ENCODE results near the gene MAN1A1.

The MAN1A1 gene

GRCh38 chr6:119333063-119333609 lies 16.4 kb downstream of the MAN1A1 start:
- H4K20me1 ChIP-seq (ENCODE audit: insufficient read depth), result no peaks in the 10 kb centered on the region

GRCh38 chr6:119331663-119332286 lies 17.8 kb downstream of the MAN1A1 start:
- Histone ChIP-seq H3K27me3 (ENCODE audit: insufficient read depth, low read depth) (no peaks in the 10 kb centered on the region), H3K4me3 (IDR thresholded peaks at IDR 0.05; ENCODE audit: insufficient read depth, low read depth, low read length) (no peak overlapping the region), H4K20me1 (ENCODE audit: insufficient read depth) (no peaks in the 10 kb centered on the region), H2AFZ (ENCODE audit: low read depth) (no peak overlapping the region), H3K4me2 (no peak overlapping the region), H3K4me1 (ENCODE audit: low read depth, poor library complexity, severe bottlenecking) (peaks cover 20% of the 10 kb centered on the region), H3K36me3 (ENCODE audit: insufficient read depth) (no peaks in the 10 kb centered on the region), H3K9ac (no peak overlapping the region), H3K27ac (no peak overlapping the region), H3K79me2 (ENCODE audit: insufficient read depth, low read depth) (peaks cover 48% of the 10 kb centered on the region; the same call in 1 of the 2 replicates)
- no peak for TF ChIP-seq CTCF (conservative IDR thresholded peaks at IDR 0.05; ENCODE audit: low read depth, low read length)

More at GRCh38 chr6:119333063-119333609, 16.4 kb downstream of the MAN1A1 start:
- no peak overlapping the region for H3K9ac ChIP-seq
- peaks cover 27% of the 10 kb centered on the region for H3K4me1 ChIP-seq (ENCODE audit: low read depth, poor library complexity, severe bottlenecking)
- no peaks in the 10 kb centered on the region for H3K27me3 ChIP-seq (ENCODE audit: insufficient read depth, low read depth)
- H3K27ac ChIP-seq, result no peak overlapping the region
- no peak overlapping the region for H2AFZ ChIP-seq (ENCODE audit: low read depth)
- TF ChIP-seq CTCF (conservative IDR thresholded peaks at IDR 0.05; ENCODE audit: low read depth, low read length), result no peak
- H3K4me3 ChIP-seq (IDR thresholded peaks at IDR 0.05; ENCODE audit: insufficient read depth, low read depth, low read length), result no peak overlapping the region
- no peak overlapping the region for H3K4me2 ChIP-seq
- H3K79me2 ChIP-seq (ENCODE audit: insufficient read depth, low read depth), result peaks cover 55% of the 10 kb centered on the region; the same call in 1 of the 2 replicates
- no peaks in the 10 kb centered on the region for H3K36me3 ChIP-seq (ENCODE audit: insufficient read depth)

- no peak overlapping the region for H3K9ac ChIP-seq
- no peak overlapping the region for H3K4me3 ChIP-seq (IDR thresholded peaks at IDR 0.05; ENCODE audit: insufficient read depth, low read depth, low read length)
- peaks cover 9% of the 10 kb centered on the region for H3K4me1 ChIP-seq (ENCODE audit: low read depth, poor library complexity, severe bottlenecking)
- no peak for TF ChIP-seq CTCF (conservative IDR thresholded peaks at IDR 0.05; ENCODE audit: low read depth, low read length)
- H2AFZ ChIP-seq (ENCODE audit: low read depth), result no peak overlapping the region
- H3K27me3 ChIP-seq (ENCODE audit: insufficient read depth, low read depth), result no peaks in the 10 kb centered on the region
- H3K79me2 ChIP-seq (ENCODE audit: insufficient read depth, low read depth), result peaks cover 39% of the 10 kb centered on the region; the same call in 1 of the 2 replicates
- no peaks in the 10 kb centered on the region for H4K20me1 ChIP-seq (ENCODE audit: insufficient read depth)
- H3K27ac ChIP-seq, result no peak overlapping the region
- no peaks in the 10 kb centered on the region for H3K36me3 ChIP-seq (ENCODE audit: insufficient read depth)
- H3K4me2 ChIP-seq, result no peak overlapping the region
Observed at GRCh38 chr6:119330520-119331113, 18.9 kb downstream of the MAN1A1 start.

GRCh38 chr6:119329794-119330180 lies 19.8 kb downstream of the MAN1A1 start:
- no peaks in the 10 kb centered on the region for H3K36me3 ChIP-seq (ENCODE audit: insufficient read depth)
- no peak overlapping the region for H3K9ac ChIP-seq
- H3K4me2 ChIP-seq, result no peak overlapping the region
- peaks cover 9% of the 10 kb centered on the region for H3K4me1 ChIP-seq (ENCODE audit: low read depth, poor library complexity, severe bottlenecking)
- no peak overlapping the region for H3K27ac ChIP-seq
- H3K79me2 ChIP-seq (ENCODE audit: insufficient read depth, low read depth), result peaks cover 31% of the 10 kb centered on the region; the same call in 1 of the 2 replicates
- H3K4me3 ChIP-seq (IDR thresholded peaks at IDR 0.05; ENCODE audit: insufficient read depth, low read depth, low read length), result no peak overlapping the region
- H3K27me3 ChIP-seq (ENCODE audit: insufficient read depth, low read depth), result no peaks in the 10 kb centered on the region
- no peaks in the 10 kb centered on the region for H4K20me1 ChIP-seq (ENCODE audit: insufficient read depth)
- TF ChIP-seq CTCF (conservative IDR thresholded peaks at IDR 0.05; ENCODE audit: low read depth, low read length), result no peak
- no peak overlapping the region for H2AFZ ChIP-seq (ENCODE audit: low read depth)
